ENCODE data around the gene SSUH2.

SSUH2 gene, protein sequence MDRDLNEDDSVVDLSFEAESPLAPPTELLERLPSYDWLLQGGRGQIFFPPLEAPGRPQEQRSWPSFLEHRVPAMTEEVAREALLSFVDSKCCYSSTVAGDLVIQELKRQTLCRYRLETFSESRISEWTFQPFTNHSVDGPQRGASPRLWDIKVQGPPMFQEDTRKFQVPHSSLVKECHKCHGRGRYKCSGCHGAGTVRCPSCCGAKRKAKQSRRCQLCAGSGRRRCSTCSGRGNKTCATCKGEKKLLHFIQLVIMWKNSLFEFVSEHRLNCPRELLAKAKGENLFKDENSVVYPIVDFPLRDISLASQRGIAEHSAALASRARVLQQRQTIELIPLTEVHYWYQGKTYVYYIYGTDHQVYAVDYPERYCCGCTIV

GRCh38 chr3:8644748-8645390 lies at the start of gene SSUH2:
Gene SSUH2, minus strand, starts transcription at chr3:8644798. Its CDS starts 40 bp downstream, at chr3:8644758.
- no peak for TF ChIP-seq GATA3 (IDR thresholded peaks at IDR 0.05; ENCODE audit: low read depth, low read length)
- no peak for TF ChIP-seq GATA2 (IDR thresholded peaks at IDR 0.05; ENCODE audit: low read depth, low read length)

DNA sequence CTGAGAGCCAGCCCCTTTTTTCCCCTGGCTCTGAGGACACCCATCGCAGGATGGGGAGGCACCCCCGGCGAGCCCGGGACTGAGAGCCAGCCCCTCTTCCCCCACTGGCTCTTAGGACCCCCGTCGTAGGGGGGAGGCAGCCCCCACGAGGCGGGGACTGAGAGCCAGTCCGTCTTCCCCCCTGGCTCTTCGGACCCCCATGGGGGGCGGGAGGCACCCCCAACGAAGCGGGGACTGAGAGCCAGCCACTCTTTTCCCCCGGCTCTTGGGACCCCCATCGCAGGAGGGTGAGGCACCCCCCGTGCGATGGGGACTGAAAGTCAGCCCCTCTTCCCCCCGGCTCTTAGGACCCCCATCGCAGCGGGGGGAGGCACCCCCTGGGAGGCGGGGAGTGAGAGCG lies 36.8 kb upstream of the SSUH2 start:
- TF ChIP-seq GATA3 (IDR thresholded peaks at IDR 0.05; ENCODE audit: low read depth, low read length), result no peak
- no peak for TF ChIP-seq GATA2 (IDR thresholded peaks at IDR 0.05; ENCODE audit: low read depth, low read length)

GRCh38 chr3:8678751-8679150 lies 34.2 kb upstream of the SSUH2 start:
- TF ChIP-seq GATA3 (IDR thresholded peaks at IDR 0.05; ENCODE audit: low read depth, low read length) (no peak), GATA2 (IDR thresholded peaks at IDR 0.05; ENCODE audit: low read depth, low read length) (no peak)

- TF ChIP-seq GATA3 (IDR thresholded peaks at IDR 0.05; ENCODE audit: low read depth, low read length) (no peak), GATA2 (IDR thresholded peaks at IDR 0.05; ENCODE audit: low read depth, low read length) (no peak)
Measured at GRCh38 chr3:8673083-8673737, 28.6 kb upstream of the SSUH2 start.

DNA sequence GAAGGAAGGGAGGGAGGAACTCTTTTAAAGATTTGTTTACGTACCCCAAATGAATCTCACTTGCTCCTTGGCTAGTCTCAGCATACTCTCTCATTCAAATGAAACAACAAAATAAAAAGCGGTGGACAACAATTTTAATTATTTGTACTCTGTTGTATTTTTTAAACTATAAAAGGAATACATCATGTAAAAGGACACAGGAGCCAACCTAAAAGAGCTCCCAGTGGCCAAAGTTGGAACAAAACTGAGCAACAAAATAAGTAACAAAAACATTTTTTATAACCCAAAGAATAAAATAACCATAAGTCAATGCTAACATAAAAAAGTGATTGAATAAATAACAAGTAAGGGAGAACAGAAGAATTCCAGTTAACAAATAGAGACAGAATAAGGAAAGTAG lies 24.4 kb upstream of the SSUH2 start:
- no peak for TF ChIP-seq GATA2 (IDR thresholded peaks at IDR 0.05; ENCODE audit: low read depth, low read length)
- TF ChIP-seq GATA3 (IDR thresholded peaks at IDR 0.05; ENCODE audit: low read depth, low read length), result no peak

DNA sequence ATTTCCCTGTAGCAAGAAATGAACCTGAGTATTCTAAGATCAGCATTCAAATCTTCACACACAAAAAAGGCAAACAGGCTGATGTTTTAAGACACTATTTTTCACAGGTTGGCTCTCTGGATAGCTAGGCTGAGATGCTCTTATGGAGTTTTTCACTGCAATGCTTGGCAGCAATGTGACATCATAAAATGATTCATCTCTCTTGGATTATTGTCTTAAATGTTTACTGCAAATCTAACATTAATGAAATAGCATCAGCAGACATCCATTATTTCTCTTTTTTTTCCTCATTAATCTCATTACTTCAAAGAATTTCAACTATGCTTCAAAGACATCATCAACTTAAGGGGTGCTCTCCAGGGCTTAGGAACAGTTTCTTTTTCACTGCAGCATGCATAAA lies 23.6 kb upstream of the SSUH2 start:
- TF ChIP-seq GATA3 (IDR thresholded peaks at IDR 0.05; ENCODE audit: low read depth, low read length), result no peak
- no peak for TF ChIP-seq GATA2 (IDR thresholded peaks at IDR 0.05; ENCODE audit: low read depth, low read length)

- no peak for TF ChIP-seq GATA2 (IDR thresholded peaks at IDR 0.05; ENCODE audit: low read depth, low read length)
Measured at GRCh38 chr3:8667463-8668091, 23.0 kb upstream of the SSUH2 start.

DNA sequence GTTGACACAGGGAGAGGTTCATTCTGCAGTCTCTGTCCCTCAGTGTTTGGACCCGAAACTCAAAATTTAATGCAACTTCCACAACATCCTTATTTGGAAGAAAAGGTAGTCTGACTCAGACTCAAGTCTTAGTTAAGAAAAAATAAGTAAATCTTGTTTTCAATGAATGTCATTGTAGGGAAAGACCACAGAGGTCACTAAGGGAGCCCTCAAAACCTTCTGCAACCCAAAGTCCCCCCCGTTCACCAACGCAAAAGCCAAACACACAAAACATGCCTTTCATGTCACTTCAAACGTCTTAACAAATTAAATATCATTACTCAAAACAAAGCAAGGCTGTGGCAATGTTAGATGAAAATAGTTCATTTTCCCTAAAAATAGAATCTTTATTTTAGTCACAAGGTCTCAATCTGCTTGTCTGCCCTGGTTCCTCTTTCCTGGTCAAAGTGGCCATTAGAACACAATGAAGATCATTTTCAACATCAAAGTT lies 20.9 kb upstream of the SSUH2 start:
- TF ChIP-seq GATA2 (IDR thresholded peaks at IDR 0.05; ENCODE audit: low read depth, low read length) (no peak), GATA3 (IDR thresholded peaks at IDR 0.05; ENCODE audit: low read depth, low read length) (no peak)

- no peak for TF ChIP-seq GATA2 (IDR thresholded peaks at IDR 0.05; ENCODE audit: low read depth, low read length)
- no peak for TF ChIP-seq GATA3 (IDR thresholded peaks at IDR 0.05; ENCODE audit: low read depth, low read length)
Measured at GRCh38 chr3:8663177-8664061, 18.8 kb upstream of the SSUH2 start.

DNA sequence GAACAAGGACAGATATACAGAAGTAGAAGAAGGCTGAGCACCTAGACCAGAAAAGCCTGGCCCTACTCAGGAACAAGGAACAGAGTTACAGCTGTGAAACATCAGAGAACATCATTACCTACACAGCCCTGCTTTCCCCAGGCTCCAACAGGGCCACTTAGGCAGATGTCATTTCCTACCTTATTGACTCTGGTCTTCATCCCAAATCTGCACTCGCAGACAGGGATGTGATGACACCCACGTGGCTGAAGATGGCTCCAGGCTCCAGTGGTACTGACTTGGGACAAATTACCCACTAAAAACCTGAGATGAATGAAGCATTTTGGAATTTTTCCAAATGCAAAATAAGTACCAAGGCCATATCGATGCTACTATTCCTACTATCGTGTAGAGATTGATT lies 18.0 kb upstream of the SSUH2 start:
- no peak for TF ChIP-seq GATA3 (IDR thresholded peaks at IDR 0.05; ENCODE audit: low read depth, low read length)
- TF ChIP-seq GATA2 (IDR thresholded peaks at IDR 0.05; ENCODE audit: low read depth, low read length), result no peak; the same call in 1 of the 2 replicates

DNA sequence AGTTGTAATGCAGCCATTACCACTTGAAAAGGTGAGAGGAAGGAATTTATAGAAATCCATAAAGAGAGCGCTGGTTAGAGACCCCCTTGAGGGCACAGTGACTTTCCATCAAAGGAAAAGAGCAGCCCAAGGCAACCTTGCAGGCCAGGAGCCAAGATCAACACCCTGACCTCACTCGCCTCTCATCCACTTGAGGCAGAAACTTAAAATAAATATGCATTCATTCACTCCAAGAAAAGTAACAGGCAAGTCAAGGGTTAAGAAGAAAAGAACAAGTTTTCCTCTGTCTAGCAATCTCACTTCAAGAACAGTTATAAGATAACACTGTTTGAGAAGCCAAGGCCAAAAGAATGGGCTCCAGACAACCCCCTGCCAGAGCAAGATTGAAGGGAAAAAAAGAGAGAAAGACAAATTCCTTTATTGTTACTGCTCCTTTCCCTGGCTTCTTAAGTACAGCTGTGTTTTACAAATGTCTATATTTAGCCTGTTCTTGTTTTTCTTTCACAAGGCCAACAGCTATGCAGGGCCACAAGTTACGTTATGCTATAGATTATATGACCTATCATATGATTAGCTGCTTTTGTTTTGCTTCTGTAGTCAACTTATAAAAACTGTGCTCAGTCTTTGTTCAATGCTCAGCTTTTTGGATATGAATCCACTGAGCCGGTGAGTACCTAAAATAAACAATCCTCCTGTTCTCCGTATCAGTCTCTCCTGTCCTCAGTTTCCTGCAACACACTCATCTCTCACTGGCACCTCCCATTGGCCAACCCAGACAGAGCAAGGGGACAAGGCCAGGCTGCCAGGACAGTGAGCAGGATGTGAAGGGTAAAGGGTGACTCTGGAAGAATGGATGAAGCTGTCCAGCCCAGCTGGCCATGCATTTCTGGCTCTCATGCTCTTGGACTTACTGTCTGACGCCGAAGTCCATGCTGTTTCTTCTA lies 15.8 kb upstream of the SSUH2 start:
- TF ChIP-seq GATA3 (IDR thresholded peaks at IDR 0.05; ENCODE audit: low read depth, low read length) (no peak), GATA2 (IDR thresholded peaks at IDR 0.05; ENCODE audit: low read depth, low read length) (no peak)

- TF ChIP-seq GATA2 (IDR thresholded peaks at IDR 0.05; ENCODE audit: low read depth, low read length) (no peak), GATA3 (IDR thresholded peaks at IDR 0.05; ENCODE audit: low read depth, low read length) (no peak)
Measured at GRCh38 chr3:8659242-8659641, 14.6 kb upstream of the SSUH2 start.
